GM18867 (cell line): Measurements from ENCODE around the gene PRKG1.
A peak's percentile ranks its signal among the peaks of the same experiment; 100 is the strongest.
"Not testable (repeated sequence)": the region's sequence is repeated elsewhere in the genome, so short reads cannot be mapped to it uniquely, and the experiment has no call there.

Experiments
- ATAC-seq: cut with Tn5 transposase; IDR thresholded peaks from one replicate; pipeline ENCODE4 v1.9.1; 2021; ENCODE audit warnings: mild to moderate bottlenecking, moderate library complexity; ENCODE audit not compliant: unreplicated experiment

The PRKG1 gene

DNA sequence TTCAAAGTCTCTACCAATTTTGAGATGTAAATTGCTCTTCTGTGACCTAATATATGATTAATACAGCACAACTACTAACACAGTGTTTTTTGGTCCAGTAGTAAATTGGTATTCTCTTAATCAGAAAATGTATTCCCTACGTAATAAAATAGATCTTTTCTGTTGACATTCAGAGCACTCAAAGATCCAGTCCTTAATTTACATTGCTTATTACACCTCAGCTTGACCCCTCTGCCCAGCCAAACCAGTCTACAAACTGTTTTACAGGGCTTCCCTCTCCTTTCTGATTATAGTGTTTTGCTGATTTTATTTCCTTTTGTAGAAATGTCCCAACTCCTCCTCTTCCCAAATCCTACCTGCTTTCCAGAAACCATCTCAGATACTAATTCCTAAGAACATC lies 293.4 kb downstream of the PRKG1 start:
- no peak for ATAC-seq

DNA sequence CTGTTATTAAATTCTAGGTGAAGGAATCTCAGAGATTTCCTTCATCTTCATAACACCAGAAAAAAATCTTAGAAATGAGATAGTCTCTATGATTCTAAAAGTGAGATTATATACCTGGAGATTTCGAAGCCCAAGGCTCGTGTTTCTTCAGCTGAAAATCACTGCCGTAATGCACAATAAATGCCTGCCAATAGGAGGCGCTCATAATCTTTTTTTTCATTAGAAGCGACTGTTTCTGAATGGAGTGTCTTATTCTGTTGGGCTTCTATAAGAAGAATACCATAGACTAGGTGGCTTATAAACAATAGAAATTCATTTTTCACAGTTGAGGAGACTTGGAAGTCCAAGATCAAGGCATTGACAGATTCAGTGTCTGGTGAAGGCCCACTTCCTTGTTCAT lies 294.7 kb downstream of the PRKG1 start:
- no peak for ATAC-seq

DNA sequence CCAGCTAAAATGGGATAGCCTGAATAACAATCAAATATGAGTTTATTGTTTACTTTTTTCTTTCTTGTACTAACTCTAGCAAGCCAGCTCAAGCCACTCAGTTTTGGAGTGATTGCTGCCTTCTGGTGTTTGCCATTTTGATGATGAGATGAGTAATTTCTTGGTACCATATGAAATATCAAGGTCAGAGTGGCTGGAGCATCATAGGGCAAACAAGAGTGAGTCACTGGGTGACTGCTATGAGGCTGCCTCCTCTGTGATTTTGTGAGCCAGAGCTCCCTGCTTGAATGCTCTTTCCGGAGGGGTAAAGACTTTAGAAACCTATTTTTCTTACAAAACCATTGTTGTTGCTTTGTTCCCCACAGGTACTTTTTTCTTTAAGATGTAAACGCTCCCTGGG lies 295.6 kb downstream of the PRKG1 start:
- no peak for ATAC-seq

DNA sequence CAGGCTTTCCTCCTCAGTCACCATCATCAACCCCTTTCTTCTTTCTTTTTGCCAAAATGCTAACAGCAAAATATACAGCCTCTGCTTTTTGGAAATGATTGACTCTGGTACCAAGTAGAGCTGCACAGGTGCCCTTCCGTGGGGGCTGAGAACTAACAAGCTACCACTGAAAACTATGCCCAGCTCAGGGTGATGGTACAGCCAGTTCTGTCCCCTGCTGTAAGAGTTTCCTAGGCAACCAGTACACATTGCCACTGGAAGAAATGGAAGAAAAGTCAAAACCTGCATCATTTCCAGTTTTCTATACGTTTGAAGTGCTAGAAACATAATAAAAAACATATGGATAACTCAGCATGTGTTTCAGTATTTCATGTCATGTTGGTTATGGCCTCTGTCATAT lies 297.5 kb downstream of the PRKG1 start:
- no peak for ATAC-seq

DNA sequence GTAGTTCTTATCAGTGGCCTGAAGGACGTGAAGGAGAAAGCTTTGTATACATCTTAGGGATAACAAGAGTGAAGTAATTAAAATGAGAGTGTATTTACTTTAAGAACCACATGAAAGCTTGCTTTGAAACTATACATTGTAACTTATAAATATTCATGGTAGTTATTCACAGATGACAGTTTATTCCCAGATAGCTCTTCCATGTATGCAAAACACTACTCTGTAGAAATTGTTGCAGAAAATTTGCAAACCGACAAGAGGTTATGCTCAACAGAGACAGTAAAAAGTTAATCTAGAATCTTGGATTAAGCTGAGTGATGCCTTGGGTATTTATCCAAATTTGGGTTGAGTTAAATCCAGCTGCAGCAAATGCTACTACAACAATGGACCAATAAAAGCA lies 301.5 kb downstream of the PRKG1 start:
- no peak for ATAC-seq

DNA sequence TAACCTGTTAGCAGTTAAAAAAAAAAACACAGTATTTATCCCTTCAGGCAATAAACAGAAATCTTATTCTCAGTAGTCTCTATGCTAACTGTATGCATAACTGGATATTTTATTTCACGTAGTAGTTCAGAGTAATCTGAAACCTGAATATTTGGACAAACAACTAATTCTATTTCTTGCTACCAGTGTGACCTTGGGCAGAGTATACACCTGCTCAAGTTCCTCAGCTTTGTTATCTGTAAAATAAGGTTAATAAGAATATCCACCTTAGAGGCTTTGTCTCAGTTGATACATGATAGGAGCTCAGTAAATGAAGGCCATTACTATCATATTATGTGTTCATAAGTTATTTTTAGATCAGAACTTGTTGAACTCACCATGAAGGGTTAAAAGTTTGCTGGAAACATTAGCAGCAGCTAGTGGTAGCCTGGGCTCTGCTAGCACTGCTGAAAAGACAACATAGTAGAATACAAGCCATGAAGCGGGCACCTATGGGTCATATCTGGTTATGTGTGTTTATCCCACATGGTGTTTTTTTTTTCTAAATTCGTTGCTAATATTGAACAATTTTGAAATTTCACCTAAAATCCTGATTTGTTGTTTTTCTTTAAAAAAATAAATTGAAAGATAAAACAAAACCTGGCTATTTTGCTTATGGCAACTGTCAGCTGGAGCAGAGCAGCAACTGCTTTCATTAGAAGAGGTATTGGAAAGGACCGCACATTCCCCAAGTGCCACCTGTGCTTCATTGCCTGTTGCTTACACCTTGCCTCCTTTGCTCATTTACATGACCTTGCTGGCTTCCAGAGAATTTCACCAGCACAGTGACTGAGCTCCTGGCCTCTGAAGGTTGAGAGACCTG lies 303.0 kb downstream of the PRKG1 start:
- no peak for ATAC-seq

DNA sequence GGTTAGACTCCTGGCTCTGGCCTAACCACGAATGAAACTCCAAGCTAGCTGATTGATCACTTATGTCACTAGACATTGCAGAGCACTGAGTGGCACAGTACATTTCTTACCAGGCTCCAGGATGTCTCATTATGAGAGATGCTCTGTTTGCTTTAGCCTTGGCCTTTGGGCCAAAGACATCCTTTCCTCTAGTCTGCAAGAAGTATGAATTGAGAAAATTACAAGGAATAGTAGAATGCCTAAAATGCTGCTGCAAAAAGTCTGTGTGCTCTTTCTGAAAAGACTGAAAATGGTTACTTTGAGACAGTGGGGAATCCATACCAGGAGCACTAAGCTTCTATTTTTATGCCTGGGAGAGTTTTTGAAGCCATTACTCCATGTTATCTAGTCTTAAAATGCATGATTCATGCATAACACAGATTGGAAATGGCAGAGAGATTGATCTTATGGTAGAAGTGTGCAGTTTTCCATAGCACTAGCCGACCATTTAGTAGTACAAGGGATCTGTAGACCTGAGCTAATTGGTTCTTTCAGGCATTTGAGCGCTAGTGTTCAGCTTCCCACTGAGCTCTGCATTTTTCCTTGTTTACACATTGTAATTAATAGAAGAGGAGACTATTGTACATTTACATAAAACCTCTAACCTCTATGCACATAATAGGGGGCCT lies 303.8 kb downstream of the PRKG1 start:
- ATAC-seq, result no peak

DNA sequence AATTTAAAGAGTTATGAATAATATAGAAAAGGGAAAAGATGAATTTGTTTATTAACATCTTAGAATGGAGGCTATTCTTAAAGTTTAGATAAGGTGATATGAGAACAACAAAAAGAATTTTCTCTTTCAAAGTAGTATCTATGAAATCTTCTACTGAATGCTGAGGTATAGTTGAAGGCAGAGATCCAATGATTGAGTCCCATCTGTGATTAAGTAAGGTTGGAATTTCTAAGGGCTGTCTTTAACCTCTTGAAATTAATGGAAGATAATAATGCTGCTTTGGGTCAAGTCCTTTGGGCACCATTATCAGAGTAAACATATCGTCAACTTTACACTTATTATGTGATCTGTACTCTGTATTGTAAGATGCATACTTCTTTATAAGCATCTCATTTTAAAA lies 307.9 kb downstream of the PRKG1 start:
- no peak for ATAC-seq

DNA sequence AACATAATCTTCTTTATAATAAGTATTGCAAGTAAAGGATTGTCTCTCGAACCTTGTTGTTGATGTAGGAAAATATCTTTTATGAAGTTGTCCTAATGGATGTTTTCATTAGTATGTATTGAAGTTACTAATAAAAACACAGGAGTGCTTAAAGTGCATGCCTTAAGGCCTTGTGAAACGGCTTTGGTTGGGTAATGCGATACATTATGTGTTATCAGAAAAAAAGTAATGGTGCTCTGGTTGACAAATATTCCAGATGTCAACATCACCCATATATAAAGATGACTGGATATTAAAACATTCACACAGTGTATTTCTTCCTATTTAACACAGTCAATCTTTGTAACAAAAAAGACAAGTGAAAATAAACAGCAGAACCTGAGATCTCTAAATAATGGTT lies 310.7 kb downstream of the PRKG1 start:
- no peak for ATAC-seq

DNA sequence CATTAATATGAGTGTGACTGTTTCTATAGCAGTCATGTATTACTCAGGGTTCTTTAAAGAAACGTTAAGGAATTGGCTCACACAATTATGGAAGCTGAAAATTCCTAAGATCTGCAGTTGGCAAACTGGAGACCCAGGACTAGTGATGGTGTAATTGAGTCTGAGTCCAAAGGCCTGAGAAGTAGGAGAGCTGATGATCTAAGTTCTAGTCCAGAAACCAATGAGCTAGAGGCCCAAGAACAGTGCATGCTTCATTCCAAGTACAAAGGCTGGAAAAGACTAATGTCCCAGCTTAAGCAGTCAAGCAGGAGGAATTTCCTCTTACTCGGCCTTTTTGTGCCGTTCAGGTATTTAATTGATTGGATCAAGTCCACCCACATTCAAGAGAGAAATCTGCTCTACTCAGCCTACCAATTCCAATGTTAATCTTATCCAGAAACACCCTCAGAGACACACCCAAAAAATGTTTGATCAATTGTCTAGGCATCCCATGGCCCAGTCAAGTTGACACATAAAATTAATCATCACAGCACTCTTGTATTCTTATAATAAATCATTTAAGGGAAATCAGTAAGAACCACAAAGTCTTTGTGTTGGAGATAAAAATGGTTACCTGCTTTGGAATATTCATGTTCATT lies 312.1 kb downstream of the PRKG1 start:
- ATAC-seq, result no peak

DNA sequence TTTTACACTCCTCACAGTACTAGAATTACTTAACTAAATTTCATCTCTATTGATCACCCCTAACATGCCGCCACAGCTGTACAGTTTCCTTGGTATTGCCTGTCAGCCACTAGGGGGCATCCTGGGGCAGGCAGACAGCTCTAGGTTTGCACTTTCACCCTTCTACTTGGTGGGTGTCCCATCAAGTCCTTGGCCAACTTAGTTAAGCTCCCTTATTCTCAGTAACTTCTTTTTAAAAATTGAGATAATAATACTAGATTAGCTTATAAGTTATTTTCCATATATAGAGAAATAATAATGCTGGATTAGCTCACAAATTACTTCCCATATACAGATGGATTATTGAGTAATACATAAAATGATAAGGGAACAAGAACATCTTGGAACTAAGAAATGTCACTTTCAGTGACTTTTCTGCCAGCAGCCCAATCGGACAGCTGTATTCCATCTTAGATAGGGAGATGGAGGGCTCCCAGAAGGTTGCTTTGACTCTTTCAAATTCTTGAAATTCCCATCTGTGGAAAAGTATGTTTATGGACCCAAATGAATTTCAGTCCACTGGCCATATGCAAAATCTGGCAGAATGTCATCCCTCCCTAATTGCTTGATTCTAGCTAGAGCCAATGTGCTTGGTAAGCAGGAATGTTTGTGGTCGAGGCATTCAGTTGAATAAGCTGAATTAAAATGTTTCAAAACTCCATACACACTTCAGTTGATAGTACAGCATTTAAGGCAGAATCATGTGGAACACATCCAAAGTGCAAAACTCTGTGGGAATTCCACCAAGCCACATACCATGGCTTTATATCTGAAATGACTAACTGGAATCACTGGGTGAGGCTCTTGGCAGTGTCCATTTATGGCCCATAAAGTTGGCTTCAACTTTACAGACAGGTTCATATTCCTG lies 315.4 kb downstream of the PRKG1 start:
- ATAC-seq, result peak; percentile 98

DNA sequence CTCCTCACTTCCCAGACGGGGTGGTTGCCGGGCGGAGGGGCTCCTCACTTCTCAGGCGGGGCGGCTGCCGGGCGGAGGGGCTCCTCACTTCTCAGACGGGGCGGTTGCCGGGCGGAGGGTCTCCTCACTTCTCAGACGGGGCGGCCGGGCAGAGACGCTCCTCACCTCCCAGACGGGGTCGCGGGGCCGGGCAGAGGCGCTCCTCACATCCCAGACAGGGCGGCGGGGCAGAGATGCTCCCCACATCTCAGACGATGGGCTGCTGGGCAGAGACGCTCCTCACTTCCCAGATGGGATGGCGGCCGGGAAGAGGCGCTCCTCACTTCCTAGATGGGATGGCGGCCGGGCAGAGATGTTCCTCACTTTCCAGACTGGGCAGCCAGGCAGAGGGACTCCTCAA lies 318.7 kb downstream of the PRKG1 start:
- ATAC-seq, result not testable (repeated sequence)

DNA sequence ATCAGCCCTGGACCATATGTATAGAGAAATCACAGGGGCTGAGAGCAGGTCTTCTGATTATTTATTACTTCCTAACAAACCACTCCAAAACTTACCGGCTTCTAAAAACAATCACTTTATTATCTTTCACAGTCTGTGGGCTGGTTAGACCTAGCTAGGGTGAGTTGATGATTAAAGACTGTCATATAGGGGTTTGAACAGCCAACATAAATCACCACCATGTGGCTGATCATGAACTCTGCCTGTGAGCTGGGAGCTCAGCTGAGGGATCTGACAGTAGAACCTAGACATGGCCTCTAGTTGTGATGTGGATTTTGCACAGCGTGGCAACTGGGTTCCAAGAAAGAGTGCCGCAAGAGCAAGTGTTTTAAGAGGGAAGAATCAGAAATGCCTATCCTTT lies 319.8 kb downstream of the PRKG1 start:
- ATAC-seq, result no peak

DNA sequence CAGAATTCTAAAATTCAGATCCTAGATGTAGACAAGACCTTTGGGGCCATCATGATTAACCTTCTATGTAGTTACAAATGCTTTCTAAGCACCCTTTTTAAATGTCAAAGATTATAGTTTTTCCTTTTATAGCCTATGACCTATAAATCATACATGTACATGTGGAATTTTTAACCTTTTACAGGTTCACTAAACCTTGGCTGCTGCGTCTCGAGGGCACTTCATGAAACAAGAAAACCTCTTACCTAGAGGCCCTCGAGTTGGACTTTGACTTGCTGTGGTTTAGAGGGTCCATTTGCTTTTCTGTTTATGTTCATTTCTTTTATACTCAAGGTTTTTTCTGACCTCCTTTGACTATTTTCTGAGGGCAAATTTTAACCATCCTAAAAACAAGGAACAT lies 323.0 kb downstream of the PRKG1 start:
- ATAC-seq, result no peak

DNA sequence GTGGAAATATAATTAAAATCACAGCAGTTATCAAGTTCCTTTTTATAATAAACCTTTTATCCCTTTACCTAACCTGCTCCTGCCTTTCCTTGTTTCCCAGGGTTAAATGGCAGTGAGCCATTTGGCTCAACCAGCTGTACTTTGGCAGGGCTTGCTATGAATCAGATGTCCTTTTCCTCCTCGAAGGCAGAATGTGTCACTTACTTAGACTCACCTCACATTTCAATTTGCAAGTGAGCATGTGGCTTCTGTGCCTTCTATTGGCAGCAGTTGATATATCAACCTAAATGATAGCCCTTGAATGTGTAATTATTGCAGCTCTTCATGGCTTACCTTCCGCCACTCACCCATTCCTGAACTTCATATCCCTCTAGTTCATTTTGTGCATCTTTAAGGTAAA lies 323.4 kb downstream of the PRKG1 start:
- no peak for ATAC-seq

DNA sequence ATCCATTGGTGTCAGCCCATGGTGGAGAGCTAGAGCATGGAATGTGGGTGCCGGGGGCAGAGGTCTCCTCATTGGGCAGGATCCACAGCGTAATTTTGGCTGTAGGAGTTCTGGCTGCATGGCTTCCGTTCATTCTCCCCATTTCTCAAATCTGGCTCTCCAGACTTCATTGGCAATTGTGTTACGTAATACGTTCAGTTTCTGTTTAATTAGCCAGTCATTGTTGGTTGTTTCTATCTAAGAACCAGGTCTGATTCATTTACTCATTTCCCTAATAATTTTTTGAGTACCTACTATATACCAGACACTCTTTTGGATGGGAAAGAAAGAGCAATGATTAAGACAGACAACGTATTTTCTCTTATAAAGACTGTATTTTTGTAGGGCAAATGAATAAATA lies 325.6 kb downstream of the PRKG1 start:
- no peak for ATAC-seq

DNA sequence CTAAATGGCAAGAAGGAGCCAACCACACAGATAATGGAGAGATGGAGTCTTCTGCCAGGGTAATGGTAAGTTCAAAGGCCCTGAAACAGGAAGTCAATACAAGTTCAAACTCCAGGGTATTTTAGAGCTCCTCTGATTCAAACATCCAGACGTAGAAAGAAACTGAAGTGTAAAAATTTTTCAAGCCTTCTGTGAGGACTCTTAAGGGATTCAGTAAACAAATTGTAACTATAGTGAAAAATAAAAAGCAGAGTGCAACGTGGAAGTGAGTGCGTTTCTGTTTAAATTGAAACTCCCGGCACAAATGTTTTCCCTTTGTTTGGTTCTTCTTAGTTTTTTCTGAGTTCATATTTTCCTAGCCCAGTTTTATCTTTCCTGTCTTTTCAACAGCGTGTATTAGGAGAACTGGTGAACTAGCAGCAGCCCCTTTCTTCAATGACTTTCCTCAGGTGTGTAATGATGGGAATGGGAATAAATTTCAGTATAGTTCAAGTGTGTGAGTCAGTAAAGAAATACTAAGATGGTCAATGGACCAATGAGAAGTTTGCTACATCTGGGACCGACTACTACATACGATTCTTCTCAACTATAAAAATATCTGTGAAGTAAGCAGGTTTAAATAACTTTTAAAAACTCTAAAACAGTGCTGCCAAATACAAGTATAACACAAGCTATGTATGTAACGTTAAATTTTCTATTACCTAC lies 326.3 kb downstream of the PRKG1 start:
- ATAC-seq, result no peak

DNA sequence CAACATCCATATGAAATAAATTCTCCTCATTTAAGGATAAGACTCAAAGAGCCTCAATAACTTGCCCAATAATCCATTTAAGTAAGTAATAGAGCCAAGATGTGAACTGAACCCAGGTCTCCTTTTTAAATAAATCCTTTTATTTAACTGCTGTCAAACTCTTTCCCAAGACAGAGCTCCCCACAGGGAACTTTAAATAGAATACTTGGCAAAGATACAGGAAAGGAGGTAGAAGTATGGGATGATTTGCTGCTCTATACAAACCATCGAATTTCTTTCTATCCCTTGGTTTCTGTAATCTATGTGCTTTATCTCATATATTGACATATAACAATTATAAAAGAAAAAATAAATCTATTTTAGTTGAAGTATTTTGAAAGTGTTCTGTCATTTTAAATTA lies 329.2 kb downstream of the PRKG1 start:
- no peak for ATAC-seq

DNA sequence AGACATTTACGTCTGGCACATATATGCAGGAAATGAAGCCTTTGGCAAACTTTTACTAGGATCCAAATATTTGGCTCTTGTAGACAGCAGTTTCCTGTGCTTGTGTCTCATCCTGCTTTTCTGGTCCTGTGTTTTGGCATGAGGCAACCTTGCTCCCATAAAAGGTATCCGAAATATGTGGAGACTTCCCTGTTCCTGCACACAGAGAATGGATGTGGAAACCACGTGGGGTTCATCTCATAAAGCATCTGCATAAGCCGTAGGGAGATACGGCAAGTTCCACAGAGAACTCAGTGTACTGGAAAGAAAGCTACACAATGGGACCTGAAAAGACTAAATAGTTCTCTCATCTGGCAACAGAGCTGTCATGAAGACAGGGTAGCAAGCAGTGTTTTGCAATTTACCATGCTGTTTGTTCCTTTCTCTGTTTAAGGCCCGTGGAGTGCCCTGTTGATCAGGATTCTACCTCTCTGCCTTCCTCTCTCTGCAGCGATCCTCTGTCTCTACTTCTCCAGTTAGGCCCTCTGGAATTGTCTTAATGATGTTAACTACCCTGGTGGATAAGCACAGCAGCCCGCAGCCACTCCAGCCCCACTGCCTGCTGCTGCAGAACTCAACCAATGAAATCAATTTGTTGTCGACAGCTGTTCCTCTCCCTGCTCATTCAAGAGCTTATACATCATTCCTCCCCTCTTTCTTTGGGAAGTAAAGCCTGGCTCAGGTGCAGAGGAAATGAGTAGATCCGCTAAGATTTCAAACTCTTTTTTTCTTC lies 331.5 kb downstream of the PRKG1 start:
- ATAC-seq, result no peak

DNA sequence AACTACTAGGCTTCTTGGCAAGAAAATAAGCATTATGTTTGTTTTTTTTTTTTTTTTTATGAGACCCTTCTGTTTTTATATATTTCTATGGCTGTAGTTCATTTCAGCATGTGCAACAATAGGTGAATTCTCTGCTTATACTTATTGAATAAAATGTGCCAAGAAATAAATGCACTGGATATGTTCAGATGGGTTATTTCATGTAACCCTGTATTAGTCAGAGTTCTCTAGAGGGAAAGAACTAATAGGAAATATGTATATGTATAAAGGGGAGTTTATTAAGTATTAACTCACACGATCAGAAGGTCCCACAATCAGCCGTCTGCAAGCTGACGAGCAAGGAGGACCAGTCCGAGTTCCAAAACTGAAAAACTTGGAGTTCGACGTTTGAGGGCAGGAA lies 332.3 kb downstream of the PRKG1 start:
- no peak for ATAC-seq
